IMR-90 (cell line): ENCODE data around the gene KCTD19. TPM values are rescaled to one million over a fixed set of nuclear protein-coding genes. Genes with fewer than 3 reads are reported as not detected.

ENCODE experiments used
- ATAC-seq: fragments of 200-7000 bp; cut with Tn5 transposase; 2 replicates; pipeline ENCODE4 v1.9.1; 2020; ENCODE audit warnings: low read depth, mild to moderate bottlenecking, moderate library complexity
- BruUV-seq: library from RNA; stranded (reverse); fragments of 400-500 nt; replicated peaks from 2 replicates; lab custom pipeline; 2021; lab: Mats Ljungman, UMichigan
- CTCF ChIA-PET: fragments of 300-600 bp; formaldehyde crosslinking; extraction: SDS; loops from one replicate; lab custom pipeline; 2021; ENCODE audit warnings: antibody characterized with exemption; lab: Yijun Ruan, JAX
- POLR2A ChIA-PET: fragments of 300-600 bp; sonication (Branson Sonifier 250); formaldehyde crosslinking; loops from one replicate; lab custom pipeline; 2022; ENCODE audit warnings: antibody characterized with exemption; ENCODE audit not compliant: unreplicated experiment; lab: Charles Lee
- DNase-seq: peaks from one replicate; pipeline ENCODE4 v3.0.0; 2013
- H2AFZ ChIP-seq: replicated peaks from 2 replicates; pipeline ENCODE3; 2013; ENCODE audit warnings: low read length, mild to moderate bottlenecking; ENCODE audit not compliant: poor library complexity
- H2AK5ac ChIP-seq: 2 replicates; pipeline ENCODE4 v1.6.1; 2013; ENCODE audit warnings: low read depth, low read length, inconsistent platforms
- H2AK9ac ChIP-seq: replicated peaks from 2 replicates; pipeline ENCODE3; 2013; ENCODE audit warnings: mild to moderate bottlenecking, low read depth, low read length, moderate library complexity; ENCODE audit not compliant: poor library complexity
- H2BK120ac ChIP-seq: 2 replicates; pipeline ENCODE4 v1.6.1; 2013; ENCODE audit warnings: low read depth, low read length, inconsistent platforms
- H2BK15ac ChIP-seq: 3 replicates; pipeline ENCODE4 v1.6.1; 2013; ENCODE audit warnings: low read depth, low read length, inconsistent platforms
- H2BK20ac ChIP-seq: 2 replicates; pipeline ENCODE4 v1.6.1; 2013; ENCODE audit warnings: low read depth, mild to moderate bottlenecking, inconsistent platforms, low read length, moderate library complexity
- H2BK5ac ChIP-seq: 2 replicates; pipeline ENCODE4 v1.6.1; 2013; ENCODE audit warnings: mild to moderate bottlenecking, low read depth, low read length, inconsistent platforms; ENCODE audit not compliant: poor library complexity, severe bottlenecking
- H3K14ac ChIP-seq: replicated peaks from 2 replicates; pipeline ENCODE4 v1.6.1; 2013; ENCODE audit warnings: low read depth, low read length, inconsistent platforms
- H3K18ac ChIP-seq: 2 replicates; pipeline ENCODE4 v1.6.1; 2013; ENCODE audit warnings: low read depth, low read length, control low read depth
- H3K23ac ChIP-seq: 2 replicates; pipeline ENCODE4 v1.6.1; 2013; ENCODE audit warnings: low read depth, low read length, inconsistent platforms
- H3K27ac ChIP-seq: 2 replicates; pipeline ENCODE4 v1.5.1; 2013; ENCODE audit warnings: mild to moderate bottlenecking, control low read depth, low read length; ENCODE audit not compliant: insufficient read depth
- H3K27me3 ChIP-seq: 2 replicates; pipeline ENCODE4 v1.6.1; 2013; ENCODE audit warnings: low read length; ENCODE audit not compliant: control insufficient read depth, insufficient read depth
- H3K36me3 ChIP-seq: 2 replicates; pipeline ENCODE4 v1.6.1; 2013; ENCODE audit warnings: low read length, mixed read lengths; ENCODE audit not compliant: control insufficient read depth, insufficient read depth
- H3K4ac ChIP-seq: 2 replicates; pipeline ENCODE4 v1.6.1; 2013; ENCODE audit warnings: low read depth, low read length, inconsistent platforms
- H3K4me1 ChIP-seq: 2 replicates; pipeline ENCODE4 v1.6.1; 2013; ENCODE audit warnings: low read length, mixed read lengths; ENCODE audit not compliant: control insufficient read depth, insufficient read depth
- H3K4me2 ChIP-seq: 2 replicates; pipeline ENCODE4 v1.6.1; 2013; ENCODE audit warnings: low read depth, mild to moderate bottlenecking, control low read depth, low read length, moderate library complexity
- H3K4me3 ChIP-seq: 2 replicates; pipeline ENCODE4 v1.5.1; 2013; ENCODE audit warnings: low read depth, mild to moderate bottlenecking, control low read depth, low read length, moderate library complexity; ENCODE audit not compliant: insufficient read depth
- H3K56ac ChIP-seq: 2 replicates; pipeline ENCODE4 v1.6.1; 2013; ENCODE audit warnings: low read length, inconsistent platforms; ENCODE audit not compliant: insufficient read depth; ENCODE audit errors: extremely low read depth
- H3K79me1 ChIP-seq, 2 experiments: 2 replicates each; pipeline ENCODE4 v1.6.1; 2013; ENCODE audit warnings: low read length in 2 of 2, inconsistent platforms in 1 of 2, low read depth in 1 of 2
- H3K9ac ChIP-seq: 2 replicates; pipeline ENCODE4 v1.6.1; 2013; ENCODE audit warnings: low read depth, low read length, control low read depth
- H3K9me1 ChIP-seq: 2 replicates; pipeline ENCODE4 v1.6.1; 2013; ENCODE audit warnings: low read length, inconsistent platforms; ENCODE audit not compliant: insufficient read depth
- H3K9me3 ChIP-seq: 2 replicates; pipeline ENCODE4 v1.6.1; 2013; ENCODE audit warnings: low read length; ENCODE audit not compliant: control insufficient read depth, insufficient read depth
- H4K20me1 ChIP-seq: 2 replicates; pipeline ENCODE4 v1.6.1; 2013; ENCODE audit warnings: low read length, inconsistent platforms; ENCODE audit not compliant: insufficient read depth
- H4K5ac ChIP-seq: 2 replicates; pipeline ENCODE4 v1.6.1; 2013; ENCODE audit warnings: mild to moderate bottlenecking, low read depth, low read length, control low read depth
- H4K8ac ChIP-seq, 2 experiments: 2 replicates each; pipeline ENCODE4 v1.6.1; 2013; ENCODE audit warnings: low read depth in 2 of 2, low read length in 2 of 2, control low read depth in 1 of 2, inconsistent platforms in 1 of 2
- H4K91ac ChIP-seq: 2 replicates; pipeline ENCODE4 v1.6.1; 2013; ENCODE audit warnings: low read depth, low read length, inconsistent platforms; ENCODE audit not compliant: insufficient read depth
- BHLHE40 ChIP-seq: fragments of 150-350 bp; IDR thresholded peaks from 2 replicates; pipeline ENCODE4 v1.6.1; 2016; ENCODE audit warnings: mild to moderate bottlenecking, low read depth, low read length
- CEBPB ChIP-seq: IDR thresholded peaks from 2 replicates; pipeline ENCODE4 v1.6.1; 2012; ENCODE audit warnings: low read depth, low read length, improper control_type of control experiment
- CHD1 ChIP-seq: IDR thresholded peaks from 2 replicates; pipeline ENCODE4 v1.6.1; 2012; ENCODE audit warnings: low read depth, low read length, improper control_type of control experiment
- CTCF ChIP-seq: conservative IDR thresholded peaks from 2 replicates; pipeline ENCODE4 v1.5.1; 2012; ENCODE audit warnings: mild to moderate bottlenecking, low read depth, low read length, improper control_type of control experiment
- ELK1 ChIP-seq: fragments of 150-350 bp; IDR thresholded peaks from 2 replicates; pipeline ENCODE4 v1.6.1; 2016; ENCODE audit warnings: low read depth, mild to moderate bottlenecking, low read length, moderate library complexity, borderline replicate concordance
- FOS ChIP-seq: fragments of 150-350 bp; IDR thresholded peaks from 2 replicates; pipeline ENCODE4 v1.6.1; 2016; ENCODE audit warnings: low read depth, low read length
- MAFK ChIP-seq: IDR thresholded peaks from 2 replicates; pipeline ENCODE4 v1.6.1; 2012; ENCODE audit warnings: low read depth, low read length, improper control_type of control experiment
- MAZ ChIP-seq: IDR thresholded peaks from 2 replicates; pipeline ENCODE4 v1.6.1; 2012; ENCODE audit warnings: low read depth, mild to moderate bottlenecking, low read length, improper control_type of control experiment, moderate library complexity, borderline replicate concordance
- MXI1 ChIP-seq: IDR thresholded peaks from 2 replicates; pipeline ENCODE4 v1.6.1; 2012; ENCODE audit warnings: low read depth, mild to moderate bottlenecking, low read length, moderate library complexity, borderline replicate concordance
- NFE2L2 ChIP-seq: fragments of 150-350 bp; IDR thresholded peaks from 2 replicates; pipeline ENCODE4 v1.6.1; 2016; ENCODE audit warnings: low read depth, mild to moderate bottlenecking, low read length
- POLR2A ChIP-seq: IDR thresholded peaks from 2 replicates; pipeline ENCODE4 v1.6.1; 2012; ENCODE audit warnings: mild to moderate bottlenecking, low read depth, low read length
- RAD21 ChIP-seq: IDR thresholded peaks from 2 replicates; pipeline ENCODE4 v1.6.1; 2012; ENCODE audit warnings: low read length, improper control_type of control experiment
- RCOR1 ChIP-seq: IDR thresholded peaks from 2 replicates; pipeline ENCODE4 v1.6.1; 2012; ENCODE audit warnings: mild to moderate bottlenecking, low read length, improper control_type of control experiment; ENCODE audit not compliant: insufficient replicate concordance
- RFX5 ChIP-seq: IDR thresholded peaks from 2 replicates; pipeline ENCODE4 v1.8.0; 2012; ENCODE audit warnings: low read depth, mild to moderate bottlenecking, low read length, moderate library complexity
- SMC3 ChIP-seq: fragments of 150-350 bp; IDR thresholded peaks from 2 replicates; pipeline ENCODE4 v1.6.1; 2016; ENCODE audit warnings: low read depth, mild to moderate bottlenecking, antibody characterized with exemption, low read length, moderate library complexity
- USF2 ChIP-seq: fragments of 150-350 bp; IDR thresholded peaks from 2 replicates; pipeline ENCODE4 v1.6.1; 2017; ENCODE audit warnings: mild to moderate bottlenecking, antibody characterized with exemption, low read length, low read depth
- WGBS, 2 experiments: methylation state at CpG; one replicate each; pipeline versions ENCODE4 v1.1.5 to v1.1.7; 2013; ENCODE audit warnings: missing lambda C conversion rate in 2 of 2; ENCODE audit not compliant: insufficient read length in 1 of 2; ENCODE audit errors: extremely low coverage in 2 of 2; 5-methylcytosine and 5-hydroxymethylcytosine counted together
- dilution Hi-C: fragments of 300-500 bp; cut with HindIII; formaldehyde crosslinking; loops from one replicate; pipeline ENCODE4 v1.14.3; 2018; ENCODE audit warnings: low sequenced_read_pairs; ENCODE audit not compliant: unreplicated experiment
- in situ Hi-C: fragments of 300-500 bp; cut with MboI; formaldehyde crosslinking; loops from 3 replicates; pipeline ENCODE4 v1.14.3; 2019; ENCODE audit warnings: low sequenced_read_pairs, inconsistent platforms, mixed read lengths
- intact Hi-C: fragments of 100-400 bp; cut with micrococcal nuclease; formaldehyde crosslinking; loops from 2 replicates; pipeline ENCODE4 v1.10.0; 2022
- polyA plus RNA-seq, 3 experiments: library from polyadenylated mRNA; depleted of rRNA; stranded (reverse); fragments of >200 nt; gene quantifications; 2 replicates each; pipeline ENCODE4 v1.2.3, GENCODE V29; 2012; ENCODE audit warnings: low replicate concordance in 1 of 3
- total RNA-seq: library from RNA; depleted of rRNA; stranded (reverse); fragments of >200 nt; gene quantifications from 2 replicates; pipeline ENCODE4 v1.2.3, GENCODE V29; 2012

Gene KCTD19
- total and polyA plus RNA-seq, 2 of the 4 experiments (the other 2 are of a cell fraction) = under 0.01 to 0.07 TPM

- H2BK20ac ChIP-seq = no peak overlapping the region
- H2BK15ac ChIP-seq = no peak overlapping the region
- H4K91ac ChIP-seq = no peak overlapping the region
- H2AK9ac ChIP-seq = no peak overlapping the region
- WGBS, 2 experiments = 100% methylated on average over 1 of the region's 4 CpGs; no CpG with 5 or more reads in 1 of the 2 experiments
- ChIA-PET CTCF (no interaction called here), POLR2A (no interaction called here)
- peaks cover 9 to 16% of the 10 kb centered on the region in 2 experiments; a peak in 3 of 4 replicates for H3K79me1 ChIP-seq
- no peak overlapping the region for H3K27ac ChIP-seq
- H3K36me3 ChIP-seq = peaks cover 7% of the 10 kb centered on the region
- H3K9ac ChIP-seq = no peak overlapping the region
- H3K4me1 ChIP-seq = peaks cover 9% of the 10 kb centered on the region
- TF ChIP-seq MAZ (no peak), SMC3 (no peak), BHLHE40 (no peak), MXI1 (no peak), RAD21 (no peak), CHD1 (no peak), FOS (no peak), RCOR1 (no peak), ELK1 (no peak), NFE2L2 (no peak), POLR2A (no peak), CEBPB (no peak), RFX5 (no peak), CTCF (no peak), MAFK (no peak), USF2 (no peak)
- dilution Hi-C loops = no loop called here
- no peak overlapping the region for H3K4me3 ChIP-seq
- no peak overlapping the region for H4K5ac ChIP-seq
- no TSS peak for BruUV-seq
- H3K4me2 ChIP-seq = no peak overlapping the region
- no peaks in the 10 kb centered on the region for H3K27me3 ChIP-seq
- H4K8ac ChIP-seq = no peak overlapping the region
- H3K4ac ChIP-seq = no peak overlapping the region; the same call in 1 of the 2 replicates
- H2AFZ ChIP-seq = no peak overlapping the region
- no peak overlapping the region for H2BK120ac ChIP-seq
- H3K23ac ChIP-seq = no peak overlapping the region
- no peak overlapping the region for H3K14ac ChIP-seq
- ATAC-seq (no peak), DNase-seq (no peak)
- H3K56ac ChIP-seq = no peak overlapping the region
- H3K9me1 ChIP-seq = peaks cover 13% of the 10 kb centered on the region
- no peak overlapping the region for H2AK5ac ChIP-seq
- in situ Hi-C loops = no loop called here
- no peaks in the 10 kb centered on the region for H4K20me1 ChIP-seq
- intact Hi-C loops = no loop called here
- H3K9me3 ChIP-seq = no peaks in the 10 kb centered on the region
- H2BK5ac ChIP-seq = no peak overlapping the region
- no peak overlapping the region for H3K18ac ChIP-seq
Observed at GRCh38 chr16:67271446-67271845, 55.1 kb downstream of the KCTD19 start.
